H1 (cell line): ENCODE data around the gene MLPH. TPM values are rescaled to one million over a fixed set of nuclear protein-coding genes. Genes with fewer than 3 reads are reported as not detected.

ENCODE experiments used
- ATF3 ChIP-seq: IDR thresholded peaks from 2 replicates; pipeline ENCODE4 v1.6.1; 2011; ENCODE audit warnings: low read depth, mild to moderate bottlenecking, low read length; ENCODE audit not compliant: insufficient read depth
- CHD2 ChIP-seq: IDR thresholded peaks from 2 replicates; pipeline ENCODE4 v1.6.1; 2012; ENCODE audit warnings: low read length, improper control_type of control experiment
- CTCF ChIP-seq, 3 experiments: IDR thresholded peaks; 1 replicate in 2 of 3; 2 replicates in 1 of 3; pipeline versions ENCODE4 v1.5.1 to v1.6.1; 2011; ENCODE audit warnings: low read length in 3 of 3, mild to moderate bottlenecking in 3 of 3, inconsistent platforms in 2 of 3, low read depth in 1 of 3, moderate library complexity in 1 of 3; ENCODE audit not compliant: insufficient read depth in 1 of 3; ENCODE audit errors: control extremely low read depth in 1 of 3
- E2F6 ChIP-seq: IDR thresholded peaks from 2 replicates; pipeline ENCODE4 v1.6.1; 2012; ENCODE audit warnings: inconsistent platforms
- EGR1 ChIP-seq: IDR thresholded peaks from 2 replicates; pipeline ENCODE4 v1.6.1; 2011; ENCODE audit warnings: low read depth, low read length, borderline replicate concordance
- EZH2 ChIP-seq: fragments of 200-600 bp; sonication (generic); IDR thresholded peaks from 2 replicates; pipeline ENCODE4 v1.7.1; 2012; ENCODE audit warnings: low read depth, mild to moderate bottlenecking, moderate library complexity, low read length, inconsistent platforms; ENCODE audit not compliant: severe bottlenecking
- GABPA ChIP-seq: IDR thresholded peaks from 2 replicates; pipeline ENCODE4 v1.6.1; 2011; ENCODE audit warnings: mild to moderate bottlenecking, low read length, moderate library complexity, borderline replicate concordance; ENCODE audit not compliant: insufficient read depth
- GTF2F1 ChIP-seq: IDR thresholded peaks from 2 replicates; pipeline ENCODE4 v1.6.1; 2012; ENCODE audit warnings: low read depth, low read length, improper control_type of control experiment, borderline replicate concordance
- KDM5A ChIP-seq: fragments of 200-600 bp; IDR thresholded peaks from 2 replicates; pipeline ENCODE4 v1.7.1; 2012; ENCODE audit warnings: mild to moderate bottlenecking, low read length, inconsistent platforms, mixed read lengths
- MAX ChIP-seq: IDR thresholded peaks from 2 replicates; pipeline ENCODE4 v1.6.1; 2012; ENCODE audit warnings: inconsistent platforms
- NANOG ChIP-seq: IDR thresholded peaks from 2 replicates; pipeline ENCODE4 v1.6.1; 2011; ENCODE audit warnings: low read length, low read depth, mild to moderate bottlenecking, inconsistent platforms; ENCODE audit not compliant: insufficient read depth, poor library complexity, severe bottlenecking
- POU5F1 ChIP-seq: IDR thresholded peaks from 2 replicates; pipeline ENCODE4 v1.6.1; 2011; ENCODE audit warnings: low read depth, mild to moderate bottlenecking, low read length, moderate library complexity
- RAD21 ChIP-seq, 2 experiments: IDR thresholded peaks in 1 of 2; conservative IDR thresholded peaks in 1 of 2; 2 replicates each; pipeline ENCODE4 v1.6.1; 2011; ENCODE audit warnings: low read depth in 2 of 2, low read length in 2 of 2, improper control_type of control experiment in 1 of 2, inconsistent platforms in 1 of 2, mild to moderate bottlenecking in 1 of 2, moderate library complexity in 1 of 2
- SAP30 ChIP-seq: fragments of 300-600 bp; sonication (generic); IDR thresholded peaks from 2 replicates; pipeline ENCODE4 v1.7.1; 2012; ENCODE audit warnings: low read length, moderate library complexity, mild to moderate bottlenecking, inconsistent platforms; ENCODE audit not compliant: insufficient read depth, insufficient replicate concordance
- SP2 ChIP-seq: IDR thresholded peaks from 2 replicates; pipeline ENCODE4 v1.6.1; 2012; ENCODE audit warnings: mild to moderate bottlenecking, low read length, inconsistent platforms
- TAF7 ChIP-seq: optimal IDR thresholded peaks from 2 replicates; pipeline ENCODE3; 2011; ENCODE audit warnings: low read depth, mild to moderate bottlenecking, inconsistent platforms, low read length, moderate library complexity, borderline replicate concordance
- TCF12 ChIP-seq: IDR thresholded peaks from 2 replicates; pipeline ENCODE4 v1.6.1; 2011; ENCODE audit warnings: low read depth, mild to moderate bottlenecking, low read length
- TEAD4 ChIP-seq: IDR thresholded peaks from 2 replicates; pipeline ENCODE4 v1.6.1; 2012; ENCODE audit warnings: low read depth, low read length, inconsistent platforms, mixed read lengths
- ZNF274 ChIP-seq: IDR thresholded peaks from 2 replicates; pipeline ENCODE4 v1.7.0; 2012; ENCODE audit warnings: low read length, borderline replicate concordance; ENCODE audit errors: extremely low read depth
- polyA plus RNA-seq, 7 experiments: library from polyadenylated mRNA; depleted of rRNA in 3 of 7; stranded (reverse) in 5 of 7; unstranded in 2 of 7; fragments of >200 nt in 5 of 7; fragments of 200-250 nt in 2 of 7; gene quantifications; 1 replicate in 5 of 7; 2 replicates in 1 of 7; 4 replicates in 1 of 7; pipeline versions ENCODE4 v1.2.1 to v1.2.3, GENCODE V29; 2011 to 2013; ENCODE audit warnings: missing spikeins in 2 of 7, mixed read lengths in 2 of 7
- total RNA-seq: library from RNA; stranded (reverse); fragmentation: NEBNext Ultra II Directional; extraction: Animal tissue kit (Norgen Biotek cat#: 25700); gene quantifications from 2 replicates; pipeline ENCODE4 v1.2.1, GENCODE V29; 2021

The MLPH gene
- total and polyA plus RNA-seq, 2 of the 8 experiments (the other 6 are each of a cell fraction or from before 2014, with no cell fraction given), result 12.7 to 17.0 TPM

DNA sequence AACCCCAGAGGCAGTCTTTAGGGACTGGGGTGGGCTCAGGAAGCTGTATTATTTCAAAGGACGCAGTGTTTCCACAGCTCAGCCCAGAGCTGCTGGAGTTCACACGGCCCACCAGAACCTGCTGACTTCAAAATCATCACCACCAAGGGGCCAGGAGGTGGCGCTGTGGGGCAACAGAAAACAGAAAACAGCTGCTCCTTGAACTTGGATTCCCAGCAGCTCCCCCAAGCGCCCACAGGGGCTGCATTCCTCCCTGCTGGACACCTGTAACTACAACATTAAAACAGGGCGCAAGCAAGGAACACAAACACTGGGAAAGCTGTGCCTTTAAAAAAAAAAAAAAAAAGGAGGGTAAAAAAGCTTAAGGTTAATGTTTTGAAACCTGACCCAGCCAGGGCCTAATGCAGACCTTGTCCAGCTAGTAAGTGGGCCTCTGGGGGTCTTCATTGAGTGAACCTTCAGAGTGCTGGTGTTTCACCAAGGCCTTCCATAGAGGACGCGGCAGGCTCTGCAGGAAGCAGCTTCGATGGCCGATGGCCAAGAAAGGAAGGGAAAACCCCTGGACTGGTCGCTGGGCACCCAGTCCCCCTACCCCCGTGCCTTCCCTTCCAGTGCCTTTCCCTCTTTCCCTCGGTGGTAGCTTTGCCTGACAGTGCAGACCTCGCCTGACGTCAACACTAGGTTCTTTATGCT is 25.9 kb downstream of the MLPH start (continued):
- TF ChIP-seq SAP30 (no peak), GTF2F1 (no peak), TEAD4 (peak; percentile 82), ATF3 (peak; percentile 47; the same call in 1 of the 2 replicates), POU5F1 (no peak), CHD2 (no peak), CTCF (IDR thresholded peaks at IDR 0.05; ENCODE audit: control extremely low read depth in 1 of 3, insufficient read depth in 1 of 3, low read depth in 1 of 3, low read length in 3 of 3) (peak; percentile 84 to 99 (median 90)), KDM5A (no peak), E2F6 (no peak), GABPA (peak; percentile 62; the same call in 1 of the 2 replicates), SP2 (no peak), TCF12 (peak; percentile 90; the same call in 1 of the 2 replicates), RAD21 (IDR thresholded peaks at IDR 0.05 in 1 of 2, conservative IDR thresholded peaks at IDR 0.05 in 1 of 2; ENCODE audit: low read depth in 2 of 2, low read length in 2 of 2) (peak; percentile 94 to 97), ZNF274 (no peak), NANOG (no peak), EGR1 (0 out of 2 replicates have a peak, but pooled peaks have one; percentile 44), MAX (no peak), TAF7 (peak; percentile 53), EZH2 (no peak)
